GM23338 (cell line): ENCODE results near the gene OBSCN. TPM values are rescaled to one million over a fixed set of nuclear protein-coding genes. Genes with fewer than 3 reads are reported as not detected.

Source experiments
- ATAC-seq: fragments of 200-7000 bp; cut with Tn5 transposase; 3 replicates; pipeline ENCODE4 v1.9.1; 2020
- DNase-seq: peaks from one replicate; pipeline ENCODE4 v3.0.0-alpha.2; 2015; ENCODE audit warnings: low spot score
- H2AFZ ChIP-seq: fragments of 200-600 bp; sonication (generic); 2 replicates; pipeline ENCODE4 v1.8.0; 2016; ENCODE audit warnings: antibody characterized with exemption, mild to moderate bottlenecking, moderate library complexity
- H3F3A ChIP-seq: fragments of 200-600 bp; sonication (generic); replicated peaks from 2 replicates; pipeline ENCODE4 v1.8.0; 2017; ENCODE audit warnings: antibody characterized with exemption, mixed run types, low read depth
- H3K27ac ChIP-seq: fragments of 200-600 bp; sonication (generic); 2 replicates; pipeline ENCODE4 v1.6.1; 2016; ENCODE audit warnings: low read depth
- H3K27me3 ChIP-seq: fragments of 200-600 bp; sonication (generic); 2 replicates; pipeline ENCODE4 v1.8.0; 2016; ENCODE audit warnings: mild to moderate bottlenecking, mixed run types, moderate library complexity; ENCODE audit not compliant: insufficient read depth
- H3K36me3 ChIP-seq: fragments of 200-600 bp; sonication (generic); 2 replicates; pipeline ENCODE4 v1.8.0; 2016; ENCODE audit warnings: mild to moderate bottlenecking; ENCODE audit not compliant: insufficient read depth
- H3K4me1 ChIP-seq: fragments of 200-600 bp; sonication (generic); 2 replicates; pipeline ENCODE4 v1.8.0; 2016; ENCODE audit warnings: mild to moderate bottlenecking, moderate library complexity; ENCODE audit not compliant: insufficient read depth
- H3K4me2 ChIP-seq: fragments of 200-600 bp; sonication (generic); 2 replicates; pipeline ENCODE4 v1.7.1; 2017; ENCODE audit warnings: mixed run types
- H3K4me3 ChIP-seq: fragments of 200-600 bp; sonication (generic); 2 replicates; pipeline ENCODE4 v1.6.1; 2016; ENCODE audit warnings: mixed run types
- H3K79me2 ChIP-seq: fragments of 200-600 bp; sonication (generic); replicated peaks from 2 replicates; pipeline ENCODE4 v1.8.0; 2017; ENCODE audit warnings: mild to moderate bottlenecking; ENCODE audit not compliant: insufficient read depth
- H3K9me2 ChIP-seq: fragments of 200-600 bp; sonication (generic); 2 replicates; pipeline ENCODE4 v1.8.0; 2017; ENCODE audit not compliant: insufficient read depth
- H4K20me1 ChIP-seq: fragments of 200-600 bp; sonication (generic); replicated peaks from 2 replicates; pipeline ENCODE4 v1.8.0; 2017; ENCODE audit warnings: mild to moderate bottlenecking; ENCODE audit not compliant: insufficient read depth
- H3K27ac Mint-ChIP-seq: 2 replicates; pipeline ENCODE4 v1.8.0; 2020; ENCODE audit warnings: inconsistent platforms, mild to moderate bottlenecking, moderate library complexity, mixed read lengths
- H3K27me3 Mint-ChIP-seq: 3 replicates; pipeline ENCODE4 v1.8.0; 2022; ENCODE audit warnings: low read depth, mild to moderate bottlenecking, moderate library complexity, mixed read lengths, inconsistent platforms; ENCODE audit not compliant: insufficient read depth, poor library complexity
- H3K36me3 Mint-ChIP-seq: 3 replicates; pipeline ENCODE4 v1.8.0; 2021; ENCODE audit warnings: low read depth, mild to moderate bottlenecking, inconsistent platforms, moderate library complexity, mixed read lengths
- H3K4me1 Mint-ChIP-seq: 3 replicates; pipeline ENCODE4 v1.8.0; 2020; ENCODE audit warnings: mild to moderate bottlenecking, inconsistent platforms, mixed read lengths
- H3K4me3 Mint-ChIP-seq: 3 replicates; pipeline ENCODE4 v1.8.0; 2021; ENCODE audit warnings: moderate library complexity, mild to moderate bottlenecking, inconsistent platforms, mixed read lengths
- H3K9me3 Mint-ChIP-seq: 3 replicates; pipeline ENCODE4 v1.8.0; 2020; ENCODE audit warnings: moderate library complexity, mild to moderate bottlenecking, inconsistent platforms, mixed read lengths
- CREB1 ChIP-seq: fragments of 250-450 bp; sonication (Bioruptor Pico); IDR thresholded peaks from 2 replicates; pipeline ENCODE4 v1.5.0; 2020; ENCODE audit warnings: low read depth, mild to moderate bottlenecking, moderate library complexity
- CTCF ChIP-seq, 2 experiments: fragments of 200-600 bp in 1 of 2; sonication (generic) in 1 of 2; conservative IDR thresholded peaks; 2 replicates each; pipeline versions ENCODE4 v1.5.1 to v1.6.1; 2016 to 2017; ENCODE audit warnings: antibody characterized with exemption in 2 of 2, low read depth in 2 of 2, mild to moderate bottlenecking in 2 of 2, moderate library complexity in 1 of 2
- ETS1 ChIP-seq: IDR thresholded peaks from 2 replicates; pipeline ENCODE4 v1.6.1; 2016; ENCODE audit warnings: antibody characterized with exemption
- EZH2 ChIP-seq: fragments of 200-600 bp; sonication (generic); IDR thresholded peaks from one replicate; pipeline ENCODE4 v1.8.0; 2017; ENCODE audit warnings: antibody characterized with exemption, mild to moderate bottlenecking, low read depth; ENCODE audit not compliant: unreplicated experiment
- EZH2phosphoT487 ChIP-seq: fragments of 200-600 bp; sonication (generic); IDR thresholded peaks from one replicate; pipeline ENCODE4 v1.8.1; 2018; ENCODE audit warnings: antibody characterized with exemption; ENCODE audit not compliant: unreplicated experiment
- JUNB ChIP-seq: IDR thresholded peaks from one replicate; pipeline ENCODE4 v1.6.1; 2016; ENCODE audit warnings: antibody characterized with exemption; ENCODE audit not compliant: unreplicated experiment
- NANOG ChIP-seq: IDR thresholded peaks from 2 replicates; pipeline ENCODE4 v1.6.1; 2016; ENCODE audit warnings: antibody characterized with exemption, borderline replicate concordance
- POLR2AphosphoS5 ChIP-seq: IDR thresholded peaks from 2 replicates; pipeline ENCODE4 v1.6.1; 2016; ENCODE audit warnings: antibody characterized with exemption, low read depth
- REST ChIP-seq: IDR thresholded peaks from one replicate; pipeline ENCODE4 v1.6.1; 2018; ENCODE audit warnings: antibody characterized with exemption; ENCODE audit not compliant: unreplicated experiment
- STAT1 ChIP-seq: IDR thresholded peaks from one replicate; pipeline ENCODE4 v1.6.1; 2016; ENCODE audit warnings: antibody characterized with exemption; ENCODE audit not compliant: unreplicated experiment
- ZNF114 ChIP-seq: fragments of 250-450 bp; sonication (Bioruptor Pico); IDR thresholded peaks from 2 replicates; pipeline ENCODE4 v1.5.0; 2020; ENCODE audit warnings: mild to moderate bottlenecking, moderate library complexity
- ZNF331 ChIP-seq: fragments of 250-450 bp; sonication (Bioruptor Pico); IDR thresholded peaks from 2 replicates; pipeline ENCODE4 v1.5.0; 2020; ENCODE audit warnings: low read depth, mild to moderate bottlenecking, moderate library complexity
- ZNF462 ChIP-seq: fragments of 250-450 bp; sonication (Bioruptor Pico); IDR thresholded peaks from 2 replicates; pipeline ENCODE4 v1.5.0; 2020; ENCODE audit warnings: mild to moderate bottlenecking, moderate library complexity
- polyA plus RNA-seq: library from polyadenylated mRNA; unstranded; fragments of >200 nt; fragmentation: Nextera tagmentation; extraction: Ambion mirVana; gene quantifications from 2 replicates; pipeline ENCODE4 v1.2.1, GENCODE V29; 2016
- total RNA-seq: library from RNA; depleted of rRNA; stranded (reverse); fragments of >200 nt; shearing (Covaris generic); gene quantifications from 2 replicates; pipeline ENCODE4 v1.2.3, GENCODE V29; 2014

OBSCN gene
- total and polyA plus RNA-seq, 2 experiments from 2014 or later = 8.4 to 38.5 TPM

GRCh38 chr1:228172591-228173527 is 35.0 kb upstream of the OBSCN start:
- Histone ChIP-seq H3K79me2 (peaks cover 5% of the 10 kb centered on the region; the same call in 1 of the 2 replicates), H3K27me3 (no peaks in the 10 kb centered on the region), H3K27ac (no peak overlapping the region), H4K20me1 (no peaks in the 10 kb centered on the region; the same call in 1 of the 2 replicates), H3K36me3 (no peaks in the 10 kb centered on the region), H3K4me3 (no peak overlapping the region), H3F3A (peaks cover 4% of the 10 kb centered on the region; the same call in 1 of the 2 replicates), H3K4me2 (no peak overlapping the region), H2AFZ (no peak overlapping the region), H3K4me1 (no peaks in the 10 kb centered on the region), H3K9me2 (no peaks in the 10 kb centered on the region)
- DNase-seq (no peak), ATAC-seq (no peak)
- H3K4me1 Mint-ChIP-seq = no peaks in the 10 kb centered on the region; the same call in 2 of the 3 replicates
- no peak overlapping the region for H3K27ac Mint-ChIP-seq
- H3K36me3 Mint-ChIP-seq = no peaks in the 10 kb centered on the region; the same call in 2 of the 3 replicates
- H3K27me3 Mint-ChIP-seq = peaks cover 2% of the 10 kb centered on the region
- TF ChIP-seq CTCF (conservative IDR thresholded peaks at IDR 0.05; ENCODE audit: low read depth in 2 of 2) (no peak), STAT1 (no peak), ZNF331 (CRISPR knock-in tag) (no peak), ZNF114 (CRISPR knock-in tag) (no peak), ZNF462 (CRISPR knock-in tag) (no peak), EZH2 (no peak), JUNB (no peak), POLR2AphosphoS5 (no peak), ETS1 (no peak), NANOG (no peak), CREB1 (CRISPR knock-in tag) (no peak), REST (no peak), EZH2phosphoT487 (no peak)
- no peaks in the 10 kb centered on the region; the same call in 2 of the 3 replicates for H3K9me3 Mint-ChIP-seq
- H3K4me3 Mint-ChIP-seq = no peak overlapping the region
